Ascending aorta (tissue), 2 donors: ENCODE data around the gene PRKCB. TPM values are rescaled to one million over a fixed set of nuclear protein-coding genes. Genes with fewer than 3 reads are reported as not detected.
"Not testable (repeated sequence)": the region's sequence is repeated elsewhere in the genome, so short reads cannot be mapped to it uniquely, and the experiment has no call there.

Experiments used
- DNase-seq, 2 donors: peaks; one replicate each; pipeline ENCODE4 v3.0.0-alpha.2; 2019; ENCODE audit warnings: low spot score in 2 of 2
- H3K27ac ChIP-seq, 2 donors: fragments of 200-600 bp; sonication (generic); one replicate each; pipeline ENCODE4 v1.5.1; 2016 to 2017; ENCODE audit warnings: mild to moderate bottlenecking in 1 of 2
- H3K27me3 ChIP-seq: fragments of 200-600 bp; sonication (generic); one replicate; pipeline ENCODE4 v1.5.1; 2017
- H3K36me3 ChIP-seq, 2 donors: fragments of 200-600 bp; sonication (generic); one replicate each; pipeline ENCODE4 v1.5.1; 2016
- H3K4me1 ChIP-seq, 2 donors: fragments of 200-600 bp; sonication (generic); one replicate each; pipeline ENCODE4 v1.5.1; 2016 to 2017; ENCODE audit warnings: mild to moderate bottlenecking in 1 of 2
- H3K4me3 ChIP-seq, 2 donors: fragments of 200-600 bp; sonication (generic); one replicate each; pipeline ENCODE4 v1.5.1; 2016 to 2017; ENCODE audit warnings: mild to moderate bottlenecking in 1 of 2
- H3K9me3 ChIP-seq, 2 donors: fragments of 200-600 bp; sonication (generic); one replicate each; pipeline ENCODE4 v1.5.1; 2016
- CTCF ChIP-seq, 3 experiments: fragments of 200-600 bp in 2 of 3; fragments of 450-650 bp in 1 of 3; sonication (generic) in 2 of 3; IDR thresholded peaks; one replicate each; pipeline ENCODE4 v1.5.1; 2016 to 2019; ENCODE audit warnings: antibody characterized with exemption in 3 of 3, mild to moderate bottlenecking in 1 of 3, moderate library complexity in 1 of 3
- intact Hi-C: fragments of 100-400 bp; cut with DNase I; formaldehyde crosslinking; loops from one replicate; pipeline ENCODE4 v1.15.1; 2023
- total RNA-seq: library from RNA; depleted of rRNA; stranded (reverse); fragments of >200 nt; gene quantifications from one replicate; pipeline ENCODE4 v1.1.0, GENCODE V29; 2016

The PRKCB gene
- total RNA-seq, 1 donor from 2014 or later = 1.2 TPM

GRCh38 chr16:24102209-24102660, 266.5 kb downstream of the PRKCB start:
- Histone ChIP-seq H3K36me3 (no peaks in the 10 kb centered on the region), H3K9me3 (no peaks in the 10 kb centered on the region), H3K4me3 (no peak overlapping the region), H3K4me1 (no peaks in the 10 kb centered on the region), H3K27me3 (no peaks in the 10 kb centered on the region), H3K27ac (no peak overlapping the region)
- no peak for TF ChIP-seq CTCF (IDR thresholded peaks at IDR 0.05)
- no peak for DNase-seq
- intact Hi-C loops = no loop called here

- H3K4me1 ChIP-seq, DNase-seq, H3K9me3 ChIP-seq, H3K27me3 ChIP-seq, H3K27ac ChIP-seq, H3K4me3 ChIP-seq, H3K36me3 ChIP-seq, intact Hi-C loops: not testable (repeated sequence)
Observed at GRCh38 chr16:24105471-24105870, 269.7 kb downstream of the PRKCB start.

GRCh38 chr16:24108090-24108489, 272.3 kb downstream of the PRKCB start:
- DNase-seq, H3K4me1 ChIP-seq, H3K9me3 ChIP-seq, H3K4me3 ChIP-seq, H3K27ac ChIP-seq, intact Hi-C loops, H3K36me3 ChIP-seq, H3K27me3 ChIP-seq: not testable (repeated sequence)

GRCh38 chr16:24111724-24112302, 276.0 kb downstream of the PRKCB start:
- intact Hi-C loops = no loop called here
- no peaks in the 10 kb centered on the region for H3K27me3 ChIP-seq
- no peak for TF ChIP-seq CTCF (IDR thresholded peaks at IDR 0.05)
- no peak overlapping the region for H3K27ac ChIP-seq
- DNase-seq = no peak
- H3K36me3 ChIP-seq = no peaks in the 10 kb centered on the region
- H3K4me3 ChIP-seq = no peak overlapping the region
- H3K4me1 ChIP-seq = no peaks in the 10 kb centered on the region
- no peaks in the 10 kb centered on the region for H3K9me3 ChIP-seq

DNA sequence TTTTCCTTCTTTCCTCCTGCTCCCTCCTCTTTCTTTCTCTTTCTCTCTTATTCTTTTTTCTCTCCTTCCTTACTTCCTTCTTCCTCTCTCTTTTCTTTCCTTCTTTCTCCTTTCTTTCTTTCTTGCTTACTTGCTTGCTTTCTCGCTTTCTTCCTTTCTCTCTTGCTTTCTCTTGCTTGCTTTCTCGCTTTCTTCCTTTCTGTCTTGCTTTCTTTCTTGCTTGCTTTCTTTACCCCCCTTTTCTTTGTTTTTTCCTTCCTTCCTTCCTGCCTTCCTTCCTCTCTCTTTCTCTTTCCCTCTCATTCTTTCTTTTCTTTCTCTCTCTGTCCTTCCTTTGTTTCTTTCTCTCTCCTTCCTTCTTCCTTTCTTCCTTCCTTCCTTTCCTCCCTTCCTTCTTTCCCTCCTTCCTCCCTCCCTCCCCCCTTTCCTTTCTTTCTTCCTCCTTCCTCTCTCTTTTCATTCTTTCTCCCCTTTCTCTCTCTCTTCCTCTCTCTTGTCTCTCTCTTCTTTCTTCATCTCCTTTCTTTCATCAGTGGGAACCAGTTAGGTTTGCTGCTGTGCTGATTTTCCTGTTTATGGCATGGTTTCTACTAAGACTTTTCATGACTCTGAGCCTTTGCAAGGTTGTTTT, 277.4 kb downstream of the PRKCB start:
- no peak overlapping the region for H3K4me3 ChIP-seq
- no peak overlapping the region for H3K27ac ChIP-seq
- DNase-seq = no peak
- no peaks in the 10 kb centered on the region for H3K4me1 ChIP-seq
- H3K36me3 ChIP-seq = no peaks in the 10 kb centered on the region
- no peaks in the 10 kb centered on the region for H3K27me3 ChIP-seq
- no peaks in the 10 kb centered on the region for H3K9me3 ChIP-seq
- no peak for TF ChIP-seq CTCF (IDR thresholded peaks at IDR 0.05)
- intact Hi-C loops = no loop called here

GRCh38 chr16:24114876-24115275, 279.1 kb downstream of the PRKCB start:
- Histone ChIP-seq H3K27me3 (no peaks in the 10 kb centered on the region), H3K36me3 (no peaks in the 10 kb centered on the region), H3K4me1 (no peaks in the 10 kb centered on the region), H3K27ac (no peak overlapping the region), H3K4me3 (no peak overlapping the region), H3K9me3 (no peaks in the 10 kb centered on the region)
- TF ChIP-seq CTCF (IDR thresholded peaks at IDR 0.05) = no peak
- no peak for DNase-seq
- intact Hi-C loops = no loop called here
